ENCODE results near the gene EFHD2.

DNA sequence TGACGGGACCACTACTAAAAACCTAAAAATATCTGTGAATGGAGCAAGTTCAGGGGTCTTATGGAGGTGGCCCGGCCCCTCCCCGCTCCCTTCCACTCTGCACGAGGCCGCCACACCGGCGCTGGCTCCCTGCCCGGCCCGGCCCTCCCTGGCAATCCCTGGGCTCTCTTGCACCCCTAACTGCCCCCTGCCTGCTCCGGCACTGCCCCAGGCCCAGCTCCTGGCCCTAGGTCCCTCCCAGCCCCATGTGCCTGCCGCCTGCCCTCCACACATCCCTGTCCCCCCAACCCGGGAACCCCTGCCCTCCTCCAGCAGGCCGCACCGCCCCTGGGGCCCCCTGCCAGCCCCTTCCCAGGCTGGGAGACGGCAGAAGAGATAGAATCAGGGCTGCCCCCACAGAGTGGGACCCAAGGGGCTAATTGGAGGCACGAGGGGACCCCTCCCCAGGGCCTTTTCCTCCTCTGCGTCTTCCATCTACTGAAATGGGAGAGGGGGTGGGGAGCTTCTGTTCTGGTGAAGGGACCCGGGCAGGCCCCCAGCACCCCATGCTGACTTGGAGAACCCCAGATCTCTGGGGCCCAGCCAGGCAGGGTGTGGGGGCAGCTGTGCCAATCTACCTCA is 19.2 kb downstream of the EFHD2 start:
- TF ChIP-seq, protein P1, sequence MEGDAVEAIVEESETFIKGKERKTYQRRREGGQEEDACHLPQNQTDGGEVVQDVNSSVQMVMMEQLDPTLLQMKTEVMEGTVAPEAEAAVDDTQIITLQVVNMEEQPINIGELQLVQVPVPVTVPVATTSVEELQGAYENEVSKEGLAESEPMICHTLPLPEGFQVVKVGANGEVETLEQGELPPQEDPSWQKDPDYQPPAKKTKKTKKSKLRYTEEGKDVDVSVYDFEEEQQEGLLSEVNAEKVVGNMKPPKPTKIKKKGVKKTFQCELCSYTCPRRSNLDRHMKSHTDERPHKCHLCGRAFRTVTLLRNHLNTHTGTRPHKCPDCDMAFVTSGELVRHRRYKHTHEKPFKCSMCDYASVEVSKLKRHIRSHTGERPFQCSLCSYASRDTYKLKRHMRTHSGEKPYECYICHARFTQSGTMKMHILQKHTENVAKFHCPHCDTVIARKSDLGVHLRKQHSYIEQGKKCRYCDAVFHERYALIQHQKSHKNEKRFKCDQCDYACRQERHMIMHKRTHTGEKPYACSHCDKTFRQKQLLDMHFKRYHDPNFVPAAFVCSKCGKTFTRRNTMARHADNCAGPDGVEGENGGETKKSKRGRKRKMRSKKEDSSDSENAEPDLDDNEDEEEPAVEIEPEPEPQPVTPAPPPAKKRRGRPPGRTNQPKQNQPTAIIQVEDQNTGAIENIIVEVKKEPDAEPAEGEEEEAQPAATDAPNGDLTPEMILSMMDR (conservative IDR thresholded peaks at IDR 0.05): no peak
- TF ChIP-seq EZH2 (IDR thresholded peaks at IDR 0.05; ENCODE audit: low read depth): no peak

Data from PC-9 (cell line).